Thymus (tissue), 14 donors: ENCODE results near the gene NSUN6. TPM values are rescaled to one million over a fixed set of nuclear protein-coding genes. Genes with fewer than 3 reads are reported as not detected.

Source experiments
- DNase-seq, 9 donors: peaks; one replicate each; pipeline ENCODE4 v3.0.0-alpha.2; 2013; ENCODE audit warnings: low spot score in 9 of 9, low read depth in 6 of 9, missing footprints in 1 of 9
- H3K27ac ChIP-seq, 2 donors: one replicate each; pipeline ENCODE4 v1.5.1; 2013; ENCODE audit warnings: control low read depth in 1 of 2, low read depth in 1 of 2, low read length in 1 of 2, mild to moderate bottlenecking in 1 of 2, moderate library complexity in 1 of 2
- H3K27me3 ChIP-seq, 2 donors: one replicate each; pipeline ENCODE4 v1.5.1; 2013; ENCODE audit warnings: low read length in 1 of 2; ENCODE audit not compliant: control insufficient read depth in 2 of 2, insufficient read depth in 1 of 2
- H3K36me3 ChIP-seq, 2 donors: one replicate each; pipeline ENCODE4 v1.5.1; 2013; ENCODE audit warnings: low read length in 1 of 2, mild to moderate bottlenecking in 1 of 2, moderate library complexity in 1 of 2; ENCODE audit not compliant: control insufficient read depth in 2 of 2, insufficient read depth in 2 of 2
- H3K4me1 ChIP-seq, 2 donors: one replicate each; pipeline ENCODE4 v1.5.1; 2013; ENCODE audit warnings: low read length in 2 of 2; ENCODE audit not compliant: control insufficient read depth in 2 of 2, insufficient read depth in 2 of 2
- H3K4me3 ChIP-seq, 2 donors: one replicate each; pipeline ENCODE4 v1.5.1; 2013; ENCODE audit warnings: low read length in 2 of 2, control low read depth in 1 of 2, mild to moderate bottlenecking in 1 of 2
- H3K9me3 ChIP-seq, 2 donors: one replicate each; pipeline ENCODE4 v1.5.1; 2013; ENCODE audit warnings: low read length in 1 of 2, mild to moderate bottlenecking in 1 of 2; ENCODE audit not compliant: control insufficient read depth in 2 of 2, insufficient read depth in 1 of 2
- WGBS: extraction: QIAGEN DNeasy Blood & Tissue Kit; methylation state at CpG from one replicate; pipeline ENCODE4 v1.1.7; 2013; 5-methylcytosine and 5-hydroxymethylcytosine counted together
- long read RNA-seq, 10 donors: transcript quantifications; one replicate each; lab custom pipeline, GENCODE V29; 2026
- polyA plus RNA-seq: library from polyadenylated mRNA; stranded (reverse); fragments of 200-250 nt; gene quantifications from one replicate; pipeline ENCODE4 v1.2.3, GENCODE V29; 2013
- total RNA-seq: library from RNA; stranded (reverse); fragments of 120-200 nt; gene quantifications from one replicate; pipeline ENCODE4 v1.2.4, GENCODE V29; 2013
- donor health status: healthy.

Gene NSUN6, protein sequence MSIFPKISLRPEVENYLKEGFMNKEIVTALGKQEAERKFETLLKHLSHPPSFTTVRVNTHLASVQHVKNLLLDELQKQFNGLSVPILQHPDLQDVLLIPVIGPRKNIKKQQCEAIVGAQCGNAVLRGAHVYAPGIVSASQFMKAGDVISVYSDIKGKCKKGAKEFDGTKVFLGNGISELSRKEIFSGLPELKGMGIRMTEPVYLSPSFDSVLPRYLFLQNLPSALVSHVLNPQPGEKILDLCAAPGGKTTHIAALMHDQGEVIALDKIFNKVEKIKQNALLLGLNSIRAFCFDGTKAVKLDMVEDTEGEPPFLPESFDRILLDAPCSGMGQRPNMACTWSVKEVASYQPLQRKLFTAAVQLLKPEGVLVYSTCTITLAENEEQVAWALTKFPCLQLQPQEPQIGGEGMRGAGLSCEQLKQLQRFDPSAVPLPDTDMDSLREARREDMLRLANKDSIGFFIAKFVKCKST
- total RNA-seq, result 18.9 TPM
- polyA plus RNA-seq, result 24.6 TPM
- long read RNA-seq, donor 1, result 0 reads
- long read RNA-seq, donor 2, result 0 reads
- long read RNA-seq, donor 3, partial matches to known transcripts, result 0 of 1 reads
- long read RNA-seq, donor 3, other reads (novel, unspliced or antisense), result 0 of 1 reads
- long read RNA-seq, donor 4, result 0 reads
- long read RNA-seq, donor 5, partial matches to known transcripts, result 0 of 6 reads
- long read RNA-seq, donor 5, other reads (novel, unspliced or antisense), result 0 of 6 reads
- long read RNA-seq, donor 6, partial matches to known transcripts, result 14 of 16 reads
- long read RNA-seq, donor 6, other reads (novel, unspliced or antisense), result 0 of 16 reads
- long read RNA-seq, donor 7, partial matches to known transcripts, result 14 of 16 reads
- long read RNA-seq, donor 7, other reads (novel, unspliced or antisense), result 0 of 16 reads
- long read RNA-seq, donor 8, result 0 reads
- long read RNA-seq, donor 9, partial matches to known transcripts, result 0 of 10 reads
- long read RNA-seq, donor 9, other reads (novel, unspliced or antisense), result 8 of 10 reads
- long read RNA-seq, donor 10, partial matches to known transcripts, result 0 of 11 reads
- long read RNA-seq, donor 10, other reads (novel, unspliced or antisense), result 10 of 11 reads

DNA sequence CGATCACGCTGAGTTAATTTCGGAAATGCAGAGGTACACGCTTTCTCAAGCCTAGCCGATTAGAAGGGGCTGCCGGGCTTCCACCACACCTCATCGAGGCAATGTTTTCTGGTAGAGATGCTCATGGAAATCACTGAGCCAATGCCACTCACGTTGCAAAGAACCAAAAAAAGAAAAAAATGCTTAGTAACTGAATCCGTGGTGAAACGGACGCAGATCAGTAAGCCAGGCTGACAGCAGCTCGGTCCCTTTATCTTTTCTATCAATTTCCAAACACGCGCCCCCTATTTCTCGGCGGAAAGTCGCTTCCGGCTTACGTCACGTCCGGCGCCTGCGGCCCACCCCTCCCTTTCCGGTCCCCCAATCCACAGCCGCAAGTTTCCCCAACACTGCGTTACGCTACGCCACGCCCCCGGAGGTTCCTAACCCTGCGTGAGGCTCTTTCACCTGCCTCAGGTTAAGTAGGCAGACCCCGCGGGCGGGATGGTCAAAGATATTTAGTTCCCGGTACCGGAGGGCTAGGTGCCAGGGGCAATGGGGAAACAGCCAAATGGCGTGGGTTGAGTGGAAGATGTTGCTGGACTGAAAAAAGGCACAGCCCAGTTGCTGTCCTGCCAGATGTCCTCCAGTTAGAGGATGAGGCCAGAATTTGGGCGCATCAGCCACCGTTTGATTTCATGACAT, at the start of gene NSUN6:
Gene NSUN6 (minus strand): TSS at position 264 of the 684 bp plus-strand sequence. CDS start 384 bp downstream, outside the sequence.
- peak; percentile 79 to 95 (median 90) for DNase-seq
- WGBS, result under 1% methylated on average over 39 of the region's 39 CpGs
- H3K27ac ChIP-seq, result peak within 1 kb of the TSS; percentile 91 to 95
- no peaks in the 10 kb centered on the region for H3K9me3 ChIP-seq
- peaks cover 0 to 11% of the 10 kb centered on the region in 2 donors for H3K4me1 ChIP-seq
- peak within 1 kb of the TSS; percentile 62 to 82 for H3K4me3 ChIP-seq
- H3K27me3 ChIP-seq, result no peaks in the 10 kb centered on the region
- H3K36me3 ChIP-seq, result no peaks in the 10 kb centered on the region

DNA sequence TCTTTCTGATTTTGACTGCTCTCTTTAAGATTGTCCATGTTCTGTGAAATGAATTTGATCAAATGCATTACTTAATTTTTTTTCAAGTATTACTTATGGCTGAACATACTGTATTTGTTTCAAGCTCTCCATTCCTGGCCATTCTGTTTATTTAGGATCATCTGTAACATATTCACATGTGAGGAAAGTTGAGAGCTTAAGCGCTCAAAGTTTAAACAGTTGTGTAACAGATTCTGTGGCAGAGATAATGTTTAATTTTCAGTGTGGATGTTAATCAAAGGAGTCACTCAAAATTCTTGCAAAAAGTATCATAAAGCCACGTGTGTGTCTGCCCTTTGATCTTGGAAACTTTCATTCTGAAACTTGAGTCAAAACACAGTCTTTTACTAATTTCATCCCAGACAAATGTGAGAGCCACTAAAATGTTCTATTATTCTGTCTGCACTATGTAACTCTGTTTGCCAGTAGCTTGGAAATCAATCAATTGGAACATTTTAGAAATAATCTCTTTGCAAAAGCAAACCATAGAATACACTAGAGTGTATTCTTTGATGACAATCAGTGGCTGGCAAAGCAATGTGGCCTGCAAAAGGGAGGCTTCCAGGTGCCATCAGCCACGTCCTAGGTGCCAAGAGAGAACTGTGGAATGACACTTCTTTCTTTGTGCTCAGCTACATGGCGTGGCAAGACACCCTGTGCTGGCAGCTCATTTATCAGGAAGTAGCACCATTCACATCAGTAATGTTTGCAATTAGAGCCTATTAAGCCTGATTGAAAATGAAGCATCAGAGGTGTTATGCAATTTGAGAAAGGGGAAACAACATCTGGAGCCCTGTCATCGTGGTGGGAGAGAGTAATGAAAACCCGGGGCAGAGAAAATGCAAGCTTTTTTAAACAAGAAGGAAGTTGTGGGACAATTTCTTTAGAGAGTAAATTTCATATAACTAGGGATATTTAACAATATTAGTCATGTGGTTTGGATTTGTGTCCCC, 48.8 kb upstream of the NSUN6 start:
- no peaks in the 10 kb centered on the region for H3K9me3 ChIP-seq
- H3K27me3 ChIP-seq, result no peaks in the 10 kb centered on the region
- WGBS, result 48% methylated on average over 6 of the region's 6 CpGs
- H3K4me3 ChIP-seq, result no peak overlapping the region
- no peaks in the 10 kb centered on the region for H3K4me1 ChIP-seq
- DNase-seq, result no peak
- H3K36me3 ChIP-seq, result no peaks in the 10 kb centered on the region
- H3K27ac ChIP-seq, result no peak overlapping the region

DNA sequence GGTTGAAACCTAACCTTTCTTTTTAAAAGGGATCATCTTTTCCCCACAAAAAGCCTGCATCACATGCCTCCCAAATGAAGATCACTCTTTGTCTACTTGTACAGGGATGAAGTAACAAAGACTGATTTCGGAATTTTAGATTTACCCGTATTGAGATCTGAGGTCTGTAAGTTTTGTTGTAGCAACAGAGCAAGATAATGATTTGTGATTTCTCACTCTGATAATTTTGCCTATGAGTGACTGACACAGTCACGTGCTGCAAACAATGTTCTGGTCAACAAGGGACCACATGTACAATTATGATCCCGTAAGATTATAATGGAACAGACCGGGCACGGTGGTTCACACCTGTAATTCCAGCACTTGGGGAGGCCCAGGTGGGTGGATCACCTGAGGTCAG, 39.2 kb upstream of the NSUN6 start:
- H3K27ac ChIP-seq, result no peak overlapping the region
- no peaks in the 10 kb centered on the region for H3K9me3 ChIP-seq
- 95% methylated on average over 6 of the region's 6 CpGs for WGBS
- no peaks in the 10 kb centered on the region for H3K4me1 ChIP-seq
- no peaks in the 10 kb centered on the region for H3K36me3 ChIP-seq
- no peak overlapping the region for H3K4me3 ChIP-seq
- DNase-seq, result no peak
- H3K27me3 ChIP-seq, result no peaks in the 10 kb centered on the region

DNA sequence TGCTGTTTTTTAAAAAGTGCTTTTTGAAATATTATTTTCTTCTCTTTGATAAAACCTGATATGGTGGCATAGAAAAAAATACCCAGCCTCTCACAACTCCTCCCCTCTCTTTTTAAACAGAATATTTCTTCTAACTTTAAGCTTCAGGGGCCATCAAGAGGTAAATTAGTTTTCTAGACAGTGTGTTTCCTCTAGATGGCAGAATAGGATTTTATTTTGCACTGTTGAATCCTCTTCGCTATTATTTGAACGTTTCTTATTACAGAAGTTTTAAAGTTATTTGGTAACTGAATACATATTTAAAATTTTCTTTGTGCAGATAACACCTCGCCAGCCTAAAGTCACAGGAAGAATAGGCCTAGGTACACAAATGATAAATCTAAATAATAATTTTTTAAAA, 38.1 kb upstream of the NSUN6 start:
- Histone ChIP-seq H3K27me3 (no peaks in the 10 kb centered on the region), H3K4me3 (no peak overlapping the region), H3K36me3 (no peaks in the 10 kb centered on the region), H3K27ac (no peak overlapping the region), H3K9me3 (no peaks in the 10 kb centered on the region), H3K4me1 (no peaks in the 10 kb centered on the region)
- DNase-seq, result no peak
- WGBS, result 47% methylated on average over 3 of the region's 3 CpGs

DNA sequence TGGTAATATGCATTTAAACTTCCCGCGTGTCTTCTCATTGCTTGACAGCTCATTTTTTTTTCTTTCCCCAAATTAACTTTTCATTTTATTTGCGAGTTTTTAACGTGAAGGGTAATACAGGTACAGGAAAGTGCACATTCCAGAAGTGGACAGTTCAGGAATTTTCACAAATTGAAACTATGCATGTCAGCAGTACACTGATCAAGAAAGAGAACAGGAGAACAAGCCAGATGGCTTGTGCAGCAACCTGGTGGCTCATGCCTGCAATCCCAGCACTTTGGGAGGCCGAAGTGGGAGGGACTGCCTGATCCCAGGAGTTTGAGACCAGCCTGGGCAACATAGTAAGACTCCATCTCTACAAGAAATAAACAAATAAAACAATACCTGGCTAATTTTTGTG, 36.3 kb upstream of the NSUN6 start:
- H3K36me3 ChIP-seq, result no peaks in the 10 kb centered on the region
- H3K9me3 ChIP-seq, result no peaks in the 10 kb centered on the region
- H3K27me3 ChIP-seq, result no peaks in the 10 kb centered on the region
- peaks cover 0 to under 1% of the 10 kb centered on the region in 2 donors for H3K4me1 ChIP-seq
- no peak overlapping the region for H3K4me3 ChIP-seq
- no peak overlapping the region for H3K27ac ChIP-seq
- 89% methylated on average over 5 of the region's 5 CpGs for WGBS
- no peak for DNase-seq

DNA sequence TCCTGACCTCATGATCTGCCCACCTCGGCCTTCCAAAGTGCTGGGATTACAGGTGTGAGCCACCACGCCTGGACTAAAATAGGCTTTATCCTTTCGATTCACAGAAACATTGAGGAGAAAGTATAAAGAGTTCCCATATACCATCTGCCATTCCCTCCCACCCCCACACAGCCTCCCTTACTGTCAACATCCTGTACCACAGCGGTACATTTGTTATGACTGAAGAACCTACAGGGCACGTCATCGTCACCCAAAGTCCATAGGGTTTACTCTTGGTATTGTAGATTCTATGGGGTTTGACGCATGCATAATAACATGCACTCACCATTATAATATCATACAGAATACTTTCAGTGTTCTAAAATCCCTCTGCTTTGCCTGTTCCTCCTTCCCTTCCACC, 35.8 kb upstream of the NSUN6 start:
- no peak for DNase-seq
- H3K36me3 ChIP-seq, result no peaks in the 10 kb centered on the region
- H3K27ac ChIP-seq, result no peak overlapping the region
- peaks cover 0 to 3% of the 10 kb centered on the region in 2 donors for H3K4me1 ChIP-seq
- no peak overlapping the region for H3K4me3 ChIP-seq
- no peaks in the 10 kb centered on the region for H3K9me3 ChIP-seq
- no peaks in the 10 kb centered on the region for H3K27me3 ChIP-seq
- 98% methylated on average over 7 of the region's 7 CpGs for WGBS

DNA sequence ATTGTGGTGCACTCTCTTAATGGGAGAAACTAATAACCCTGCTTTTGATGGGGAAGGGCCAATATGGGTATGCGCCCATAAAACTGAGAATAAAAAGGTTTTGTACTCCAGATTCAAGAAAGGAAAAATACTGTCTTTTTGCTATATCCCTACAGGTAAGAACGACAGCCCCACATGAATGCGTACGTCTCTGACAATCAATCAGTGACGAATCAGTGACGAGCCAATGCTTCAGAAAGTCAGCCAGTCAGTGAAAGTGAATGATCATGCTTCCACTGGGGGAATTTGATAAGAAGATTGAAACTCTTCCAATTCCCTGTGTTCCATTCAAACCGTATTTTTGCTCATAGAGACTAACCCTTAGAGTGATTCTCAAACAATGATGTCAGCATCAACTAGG, 34.2 kb upstream of the NSUN6 start:
- WGBS, result 97% methylated on average over 7 of the region's 7 CpGs
- Histone ChIP-seq H3K4me3 (no peak overlapping the region), H3K27ac (no peak overlapping the region), H3K4me1 (peaks cover 0 to 3% of the 10 kb centered on the region in 2 donors), H3K27me3 (no peaks in the 10 kb centered on the region), H3K9me3 (no peaks in the 10 kb centered on the region), H3K36me3 (peaks cover 0 to 4% of the 10 kb centered on the region in 2 donors)
- no peak for DNase-seq

DNA sequence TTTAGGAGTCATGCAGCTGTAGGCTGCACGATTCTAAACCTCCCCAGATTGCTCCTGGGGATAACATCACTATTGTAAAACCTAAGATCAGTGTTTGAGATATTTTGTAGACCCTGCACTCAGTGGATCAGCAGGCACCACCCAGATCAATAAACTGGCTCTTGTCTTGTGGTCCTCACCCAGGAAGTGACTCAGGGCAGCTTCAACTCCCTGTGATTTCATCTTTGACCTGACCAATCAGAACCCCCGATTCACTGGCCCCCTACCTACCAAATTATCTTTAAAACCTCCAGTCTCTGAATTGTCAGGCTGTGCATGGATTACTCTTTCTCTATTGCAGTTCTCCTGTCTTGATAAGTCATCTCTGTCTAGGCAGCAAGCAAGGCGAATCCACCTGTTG, 33.6 kb upstream of the NSUN6 start:
- 78% methylated on average over 3 of the region's 3 CpGs for WGBS
- Histone ChIP-seq H3K27me3 (no peaks in the 10 kb centered on the region), H3K4me3 (no peak overlapping the region), H3K4me1 (peaks cover 0 to 3% of the 10 kb centered on the region in 2 donors), H3K36me3 (peaks cover 0 to 4% of the 10 kb centered on the region in 2 donors), H3K27ac (no peak overlapping the region), H3K9me3 (no peaks in the 10 kb centered on the region)
- DNase-seq, result no peak
